Nephron (organoid): ENCODE results near the gene MMEL1.
A peak's percentile ranks its signal among the peaks of the same experiment; 100 is the strongest.

Experiments
- H3K27ac Mint-ChIP-seq, 3 experiments: 2 replicates each; pipeline ENCODE4 v1.8.0; 2020; ENCODE audit warnings: mixed read lengths in 3 of 3, mild to moderate bottlenecking in 2 of 3, moderate library complexity in 1 of 3
- H3K27me3 Mint-ChIP-seq: 2 replicates; pipeline ENCODE4 v1.8.0; 2021; ENCODE audit warnings: low read depth, mild to moderate bottlenecking, moderate library complexity, mixed read lengths
- H3K36me3 Mint-ChIP-seq: 2 replicates; pipeline ENCODE4 v1.8.0; 2020; ENCODE audit warnings: low read depth, mixed read lengths
- H3K4me1 Mint-ChIP-seq: 2 replicates; pipeline ENCODE4 v1.8.0; 2020; ENCODE audit warnings: mixed read lengths
- H3K4me3 Mint-ChIP-seq, 3 experiments: 2 replicates each; pipeline ENCODE4 v1.8.0; 2020; ENCODE audit warnings: mild to moderate bottlenecking in 3 of 3, mixed read lengths in 3 of 3, moderate library complexity in 2 of 3
- H3K9me3 Mint-ChIP-seq: 2 replicates; pipeline ENCODE4 v1.8.0; 2020; ENCODE audit warnings: mixed read lengths
- TF ChIP-seq, protein P1 (sequence below), 3 experiments: fragments of 200-600 bp; sonication (generic); IDR thresholded peaks; one replicate each; pipeline ENCODE4 v1.5.0; 2021; ENCODE audit warnings: antibody characterized with exemption in 3 of 3; ENCODE audit not compliant: unreplicated experiment in 3 of 3

MMEL1 gene

GRCh38 chr1:2639607-2640521 is 7.0 kb upstream of the MMEL1 start:
- Mint-ChIP-seq H3K27me3 (peaks cover 28% of the 10 kb centered on the region), H3K36me3 (no peaks in the 10 kb centered on the region), H3K4me3 (peak overlapping the region; percentile 46 to 61 (median 51)), H3K27ac (no peak overlapping the region), H3K9me3 (peaks cover 6% of the 10 kb centered on the region), H3K4me1 (peaks cover 5% of the 10 kb centered on the region)
- TF ChIP-seq, protein P1, sequence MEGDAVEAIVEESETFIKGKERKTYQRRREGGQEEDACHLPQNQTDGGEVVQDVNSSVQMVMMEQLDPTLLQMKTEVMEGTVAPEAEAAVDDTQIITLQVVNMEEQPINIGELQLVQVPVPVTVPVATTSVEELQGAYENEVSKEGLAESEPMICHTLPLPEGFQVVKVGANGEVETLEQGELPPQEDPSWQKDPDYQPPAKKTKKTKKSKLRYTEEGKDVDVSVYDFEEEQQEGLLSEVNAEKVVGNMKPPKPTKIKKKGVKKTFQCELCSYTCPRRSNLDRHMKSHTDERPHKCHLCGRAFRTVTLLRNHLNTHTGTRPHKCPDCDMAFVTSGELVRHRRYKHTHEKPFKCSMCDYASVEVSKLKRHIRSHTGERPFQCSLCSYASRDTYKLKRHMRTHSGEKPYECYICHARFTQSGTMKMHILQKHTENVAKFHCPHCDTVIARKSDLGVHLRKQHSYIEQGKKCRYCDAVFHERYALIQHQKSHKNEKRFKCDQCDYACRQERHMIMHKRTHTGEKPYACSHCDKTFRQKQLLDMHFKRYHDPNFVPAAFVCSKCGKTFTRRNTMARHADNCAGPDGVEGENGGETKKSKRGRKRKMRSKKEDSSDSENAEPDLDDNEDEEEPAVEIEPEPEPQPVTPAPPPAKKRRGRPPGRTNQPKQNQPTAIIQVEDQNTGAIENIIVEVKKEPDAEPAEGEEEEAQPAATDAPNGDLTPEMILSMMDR (IDR thresholded peaks at IDR 0.05; ENCODE audit: unreplicated experiment in 3 of 3), result no peak

- Mint-ChIP-seq H3K9me3 (peaks cover 5% of the 10 kb centered on the region), H3K27me3 (peaks cover 25% of the 10 kb centered on the region)
- TF ChIP-seq, protein P1 (IDR thresholded peaks at IDR 0.05; ENCODE audit: unreplicated experiment in 3 of 3), result no peak
Observed at GRCh38 chr1:2639203-2639602, 6.4 kb upstream of the MMEL1 start.

GRCh38 chr1:2638466-2639115 is 5.8 kb upstream of the MMEL1 start:
- no peak overlapping the region for H3K27ac Mint-ChIP-seq
- H3K9me3 Mint-ChIP-seq, result peaks cover 5% of the 10 kb centered on the region
- H3K27me3 Mint-ChIP-seq, result peaks cover 23% of the 10 kb centered on the region
- peak overlapping the region; percentile 31 to 62 (median 34) for H3K4me3 Mint-ChIP-seq
- peaks cover 5% of the 10 kb centered on the region for H3K4me1 Mint-ChIP-seq
- no peaks in the 10 kb centered on the region for H3K36me3 Mint-ChIP-seq
- TF ChIP-seq, protein P1 (IDR thresholded peaks at IDR 0.05; ENCODE audit: unreplicated experiment in 3 of 3), result no peak

More at GRCh38 chr1:2639203-2639602, 6.4 kb upstream of the MMEL1 start:
- peaks cover 5% of the 10 kb centered on the region for H3K4me1 Mint-ChIP-seq
- H3K27ac Mint-ChIP-seq, result no peak overlapping the region
- H3K4me3 Mint-ChIP-seq, result peak overlapping the region; percentile 26 to 51 (median 42)
- no peaks in the 10 kb centered on the region for H3K36me3 Mint-ChIP-seq

GRCh38 chr1:2637442-2638145 is 4.8 kb upstream of the MMEL1 start:
- Mint-ChIP-seq H3K4me3 (peak overlapping the region; percentile 19 to 62 (median 23)), H3K4me1 (peaks cover 8% of the 10 kb centered on the region), H3K27me3 (peaks cover 23% of the 10 kb centered on the region), H3K9me3 (peaks cover 5% of the 10 kb centered on the region), H3K36me3 (no peaks in the 10 kb centered on the region), H3K27ac (no peak overlapping the region)
- TF ChIP-seq, protein P1 (IDR thresholded peaks at IDR 0.05; ENCODE audit: unreplicated experiment in 3 of 3), result no peak

GRCh38 chr1:2636733-2637132 is 3.9 kb upstream of the MMEL1 start:
- TF ChIP-seq, protein P1 (IDR thresholded peaks at IDR 0.05; ENCODE audit: unreplicated experiment in 3 of 3), result no peak
- H3K9me3 Mint-ChIP-seq, result peaks cover 5% of the 10 kb centered on the region
- peak overlapping the region in 1 of 3 experiments; percentile 2 for H3K4me3 Mint-ChIP-seq
- no peaks in the 10 kb centered on the region for H3K36me3 Mint-ChIP-seq
- no peak overlapping the region for H3K27ac Mint-ChIP-seq
- peaks cover 30% of the 10 kb centered on the region for H3K27me3 Mint-ChIP-seq
- H3K4me1 Mint-ChIP-seq, result peaks cover 3% of the 10 kb centered on the region
